ENCODE results near the gene RAB17.

GRCh38 chr2:237569896-237570295, 20.6 kb downstream of the RAB17 start:
- TF ChIP-seq POLR2A (IDR thresholded peaks at IDR 0.05; ENCODE audit: extremely low read depth, insufficient read length), result no peak
- TF ChIP-seq CTCF (IDR thresholded peaks at IDR 0.05; ENCODE audit: low read depth, low read length), result no peak
- no peak for TF ChIP-seq MAX (IDR thresholded peaks at IDR 0.05; ENCODE audit: low read depth, low read length)
